Neural crest cell (in vitro differentiated cells): ENCODE measurements around the gene STK17A. TPM values are rescaled to one million over a fixed set of nuclear protein-coding genes. Genes with fewer than 3 reads are reported as not detected.

ENCODE experiments used
- DNase-seq: peaks from one replicate; pipeline ENCODE4 v3.0.0; 2021; ENCODE audit warnings: low read depth, mixed read lengths, low spot score
- H3K27ac Mint-ChIP-seq: one replicate; pipeline ENCODE4 v1.8.0; 2021; ENCODE audit warnings: mild to moderate bottlenecking, mixed read lengths; ENCODE audit not compliant: unreplicated experiment
- H3K27me3 Mint-ChIP-seq: 2 replicates; pipeline ENCODE4 v1.8.0; 2021; ENCODE audit warnings: low read depth, mild to moderate bottlenecking, mixed read lengths
- H3K36me3 Mint-ChIP-seq: 2 replicates; pipeline ENCODE4 v1.8.0; 2021; ENCODE audit warnings: low read depth, mild to moderate bottlenecking, mixed read lengths
- H3K4me1 Mint-ChIP-seq: 2 replicates; pipeline ENCODE4 v1.8.0; 2021; ENCODE audit warnings: mixed read lengths
- H3K4me3 Mint-ChIP-seq: one replicate; pipeline ENCODE4 v1.8.0; 2021; ENCODE audit warnings: mild to moderate bottlenecking, mixed read lengths
- H3K9me3 Mint-ChIP-seq: 2 replicates; pipeline ENCODE4 v1.8.0; 2021; ENCODE audit warnings: mixed read lengths
- total RNA-seq: library from RNA; stranded (reverse); gene quantifications from 2 replicates; pipeline ENCODE4 v1.2.1, GENCODE V29; 2021
- TF ChIP-seq, protein P1 (sequence below): fragments of 200-600 bp; sonication (generic); conservative IDR thresholded peaks from 2 replicates; pipeline ENCODE4 v1.5.0; 2021; ENCODE audit warnings: antibody characterized with exemption, mild to moderate bottlenecking

Gene STK17A
- total RNA-seq, 1 donor from 2014 or later: 7.1 TPM

DNA sequence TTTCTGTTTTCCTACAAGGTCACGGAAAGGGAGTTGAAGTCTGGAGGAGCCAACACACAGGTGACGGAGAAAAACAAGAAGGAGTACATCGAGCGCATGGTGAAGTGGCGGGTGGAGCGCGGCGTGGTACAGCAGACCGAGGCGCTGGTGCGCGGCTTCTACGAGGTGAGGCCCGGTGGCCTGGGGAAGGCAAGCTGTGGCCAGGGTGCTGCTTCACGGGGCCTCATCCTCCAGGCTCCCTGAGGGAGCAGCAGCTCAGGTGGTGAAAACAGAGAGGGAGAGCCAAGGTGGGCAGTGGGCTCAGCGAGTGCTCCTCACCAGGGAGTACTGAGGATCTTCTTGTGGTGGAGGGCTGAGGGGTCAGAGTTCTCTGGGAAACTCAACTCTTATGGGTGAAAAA is 32.5 kb upstream of the STK17A start:
- Mint-ChIP-seq H3K36me3 (peaks cover 3% of the 10 kb centered on the region), H3K4me1 (no peaks in the 10 kb centered on the region), H3K9me3 (peaks cover 7% of the 10 kb centered on the region), H3K27me3 (peaks cover 3% of the 10 kb centered on the region), H3K27ac (peak overlapping the region; percentile 60), H3K4me3 (no peak overlapping the region)
- no peak for DNase-seq
- TF ChIP-seq, protein P1, sequence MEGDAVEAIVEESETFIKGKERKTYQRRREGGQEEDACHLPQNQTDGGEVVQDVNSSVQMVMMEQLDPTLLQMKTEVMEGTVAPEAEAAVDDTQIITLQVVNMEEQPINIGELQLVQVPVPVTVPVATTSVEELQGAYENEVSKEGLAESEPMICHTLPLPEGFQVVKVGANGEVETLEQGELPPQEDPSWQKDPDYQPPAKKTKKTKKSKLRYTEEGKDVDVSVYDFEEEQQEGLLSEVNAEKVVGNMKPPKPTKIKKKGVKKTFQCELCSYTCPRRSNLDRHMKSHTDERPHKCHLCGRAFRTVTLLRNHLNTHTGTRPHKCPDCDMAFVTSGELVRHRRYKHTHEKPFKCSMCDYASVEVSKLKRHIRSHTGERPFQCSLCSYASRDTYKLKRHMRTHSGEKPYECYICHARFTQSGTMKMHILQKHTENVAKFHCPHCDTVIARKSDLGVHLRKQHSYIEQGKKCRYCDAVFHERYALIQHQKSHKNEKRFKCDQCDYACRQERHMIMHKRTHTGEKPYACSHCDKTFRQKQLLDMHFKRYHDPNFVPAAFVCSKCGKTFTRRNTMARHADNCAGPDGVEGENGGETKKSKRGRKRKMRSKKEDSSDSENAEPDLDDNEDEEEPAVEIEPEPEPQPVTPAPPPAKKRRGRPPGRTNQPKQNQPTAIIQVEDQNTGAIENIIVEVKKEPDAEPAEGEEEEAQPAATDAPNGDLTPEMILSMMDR: no peak

DNA sequence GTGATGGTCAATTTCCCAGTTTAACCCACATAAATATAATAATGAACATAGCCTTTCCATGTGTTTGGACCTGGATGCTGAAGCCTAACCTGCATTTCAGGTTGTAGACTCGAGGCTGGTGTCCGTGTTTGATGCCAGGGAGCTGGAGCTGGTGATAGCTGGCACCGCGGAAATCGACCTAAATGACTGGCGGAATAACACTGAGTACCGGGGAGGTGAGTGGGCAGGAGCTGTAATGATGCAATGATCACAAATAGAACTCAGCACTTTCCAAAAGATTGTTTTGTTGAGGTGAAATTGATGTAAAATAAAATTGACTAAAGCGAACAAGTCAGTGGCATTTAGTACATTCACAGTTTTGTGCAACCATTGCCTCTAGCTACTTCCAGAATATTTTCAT is 30.8 kb upstream of the STK17A start:
- Mint-ChIP-seq H3K4me3 (no peak overlapping the region), H3K36me3 (peaks cover under 1% of the 10 kb centered on the region), H3K27me3 (no peaks in the 10 kb centered on the region), H3K27ac (no peak overlapping the region), H3K9me3 (peaks cover under 1% of the 10 kb centered on the region), H3K4me1 (no peaks in the 10 kb centered on the region)
- TF ChIP-seq, protein P1: no peak
- DNase-seq: no peak

DNA sequence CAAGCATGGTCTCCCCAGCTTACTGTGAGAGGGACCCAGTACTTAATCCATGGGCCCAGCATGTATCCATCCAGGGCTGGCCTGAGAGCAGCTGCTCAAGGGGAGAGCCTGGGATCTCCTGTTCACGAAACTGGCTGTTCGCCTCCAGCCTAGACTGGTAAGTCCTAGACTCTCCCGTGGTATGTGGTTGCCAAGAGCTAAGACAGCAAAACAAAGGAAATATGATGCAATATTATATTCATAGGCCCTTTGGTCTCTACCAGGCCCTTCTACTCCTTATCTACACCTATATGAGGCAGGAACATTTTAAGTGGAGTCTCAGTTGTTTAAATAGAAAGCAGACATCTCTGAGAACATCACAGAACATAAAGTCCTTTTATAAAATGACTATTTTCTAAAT is 28.9 kb upstream of the STK17A start:
- H3K9me3 Mint-ChIP-seq: no peaks in the 10 kb centered on the region
- no peak for DNase-seq
- H3K4me1 Mint-ChIP-seq: no peaks in the 10 kb centered on the region
- H3K27ac Mint-ChIP-seq: no peak overlapping the region
- no peak overlapping the region for H3K4me3 Mint-ChIP-seq
- TF ChIP-seq, protein P1: no peak
- no peaks in the 10 kb centered on the region for H3K36me3 Mint-ChIP-seq
- H3K27me3 Mint-ChIP-seq: no peaks in the 10 kb centered on the region

DNA sequence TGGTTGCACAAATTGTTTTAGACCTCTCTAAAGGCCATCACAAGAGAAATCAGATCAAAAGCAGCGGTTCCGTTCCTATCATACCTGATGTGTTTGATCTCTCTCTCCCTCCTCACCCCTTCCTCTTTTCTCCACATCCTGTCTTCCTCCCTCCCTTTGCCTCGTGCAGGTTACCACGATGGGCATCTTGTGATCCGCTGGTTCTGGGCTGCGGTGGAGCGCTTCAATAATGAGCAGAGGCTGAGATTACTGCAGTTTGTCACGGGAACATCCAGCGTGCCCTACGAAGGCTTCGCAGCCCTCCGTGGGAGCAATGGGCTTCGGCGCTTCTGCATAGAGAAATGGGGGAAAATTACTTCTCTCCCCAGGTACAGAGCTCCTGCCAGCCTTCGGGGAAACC is 28.5 kb upstream of the STK17A start:
- Mint-ChIP-seq H3K27me3 (no peaks in the 10 kb centered on the region), H3K4me1 (no peaks in the 10 kb centered on the region), H3K36me3 (no peaks in the 10 kb centered on the region), H3K9me3 (no peaks in the 10 kb centered on the region), H3K27ac (no peak overlapping the region), H3K4me3 (no peak overlapping the region)
- no peak for DNase-seq
- TF ChIP-seq, protein P1: no peak

DNA sequence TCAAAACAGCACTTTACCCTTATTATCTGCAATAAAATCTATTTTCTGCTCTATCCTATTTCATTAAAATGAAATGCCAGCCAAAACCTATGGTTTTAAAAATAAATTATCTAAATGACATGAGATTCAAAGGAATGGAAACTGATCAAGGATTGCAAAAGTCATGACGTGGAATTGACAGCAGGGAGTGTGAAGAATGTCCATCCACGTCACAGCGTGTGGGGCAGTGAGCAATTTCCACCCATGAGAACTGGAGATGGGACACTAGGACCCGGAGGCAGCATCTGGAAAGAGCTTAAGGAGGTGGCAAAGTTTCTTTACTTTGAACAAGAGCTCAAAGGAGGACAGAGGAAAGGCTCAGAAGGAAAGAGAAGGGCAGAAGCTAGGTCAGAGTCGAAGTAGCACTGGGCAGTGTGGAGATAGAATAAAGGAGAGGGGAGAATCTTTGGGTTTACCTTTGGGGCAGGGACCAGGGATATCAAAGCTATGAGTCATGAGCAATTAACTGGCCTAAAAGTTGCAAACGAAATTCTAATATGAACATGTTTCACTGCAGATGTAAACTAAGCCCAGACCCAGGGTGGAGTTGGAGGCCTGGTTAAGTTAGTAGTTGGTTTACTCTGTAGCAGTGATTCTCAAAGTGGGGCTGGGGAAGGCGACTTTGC is 24.9 kb upstream of the STK17A start:
- Mint-ChIP-seq H3K4me3 (no peak overlapping the region), H3K27me3 (no peaks in the 10 kb centered on the region), H3K27ac (no peak overlapping the region), H3K9me3 (no peaks in the 10 kb centered on the region), H3K4me1 (no peaks in the 10 kb centered on the region), H3K36me3 (no peaks in the 10 kb centered on the region)
- TF ChIP-seq, protein P1: no peak
- no peak for DNase-seq
